Uterus (tissue), 4 donors: ENCODE results near the gene USP6. TPM values are rescaled to one million over a fixed set of nuclear protein-coding genes. Genes with fewer than 3 reads are reported as not detected.
"Not testable (repeated sequence)": the region's sequence is repeated elsewhere in the genome, so short reads cannot be mapped to it uniquely, and the experiment has no call there.

ENCODE experiments used
- DNase-seq, 2 donors: peaks; one replicate each; pipeline ENCODE4 v3.0.0-alpha.2; 2019 to 2020
- H3K27ac ChIP-seq, 2 donors: fragments of 200-600 bp; sonication (generic); 1 replicate in 1 of 2; 2 replicates in 1 of 2; pipeline ENCODE4 v1.5.1; 2016 to 2018
- H3K27me3 ChIP-seq, 2 donors: fragments of 200-600 bp; sonication (generic); one replicate each; pipeline ENCODE4 v1.5.1; 2018 to 2019; ENCODE audit warnings: control low read depth in 1 of 2
- H3K36me3 ChIP-seq, 2 donors: fragments of 200-600 bp; sonication (generic); one replicate each; pipeline ENCODE4 v1.5.1; 2019; ENCODE audit warnings: control low read depth in 1 of 2
- H3K4me1 ChIP-seq, 2 donors: fragments of 200-600 bp; sonication (generic); one replicate each; pipeline ENCODE4 v1.5.1; 2018 to 2019; ENCODE audit warnings: control low read depth in 1 of 2
- H3K4me3 ChIP-seq, 2 donors: fragments of 200-600 bp; sonication (generic); 1 replicate in 1 of 2; 2 replicates in 1 of 2; pipeline ENCODE4 v1.5.1; 2018 to 2019; ENCODE audit warnings: mild to moderate bottlenecking in 1 of 2
- H3K9me3 ChIP-seq, 2 donors: fragments of 200-600 bp; sonication (generic); one replicate each; pipeline ENCODE4 v1.5.1; 2019; ENCODE audit warnings: control low read depth in 1 of 2
- POLR2A ChIP-seq, 2 donors: fragments of 450-650 bp; IDR thresholded peaks; one replicate each; pipeline ENCODE4 v1.6.1; 2016; ENCODE audit warnings: antibody characterized with exemption in 2 of 2, mild to moderate bottlenecking in 1 of 2, moderate library complexity in 1 of 2
- intact Hi-C: fragments of 100-400 bp; cut with DNase I; formaldehyde crosslinking; loops from one replicate; pipeline ENCODE4 v1.15.1; 2023; ENCODE audit warnings: low total_unique reads
- total RNA-seq, 4 donors: library from RNA; depleted of rRNA in 3 of 4; stranded (reverse); fragments of >200 nt in 3 of 4; gene quantifications; one replicate each; pipeline versions ENCODE4 v1.1.0 to v1.2.4, GENCODE V29; 2014 to 2023
- TF ChIP-seq, protein P1 (sequence below), 4 experiments: fragments of 200-600 bp in 2 of 4; fragments of 450-650 bp in 2 of 4; sonication (generic) in 2 of 4; IDR thresholded peaks; one replicate each; pipeline ENCODE4 v1.5.1; 2016 to 2019; ENCODE audit warnings: antibody characterized with exemption in 4 of 4, mild to moderate bottlenecking in 2 of 4, moderate library complexity in 1 of 4
- donor health status: DM: yes; HTN: yes; CAD: no.

USP6 gene
- total RNA-seq, 4 donors from 2014 or later: 0.21 to 2.6 (median 0.97) TPM; not detected in 1

DNA sequence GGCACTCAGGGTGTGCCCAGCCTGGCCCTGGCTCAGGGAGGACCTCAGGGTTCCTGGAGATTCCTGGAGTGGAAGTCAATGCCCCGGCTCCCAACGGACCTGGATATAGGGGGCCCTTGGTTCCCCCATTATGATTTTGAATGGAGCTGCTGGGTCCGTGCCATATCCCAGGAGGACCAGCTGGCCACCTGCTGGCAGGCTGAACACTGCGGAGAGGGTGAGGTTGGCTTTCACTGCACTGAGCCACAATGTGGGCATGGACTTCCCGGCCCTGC lies 23.6 kb downstream of the USP6 start:
- no peaks in the 10 kb centered on the region for H3K27me3 ChIP-seq
- no peak overlapping the region for H3K4me3 ChIP-seq
- DNase-seq: no peak
- no peak overlapping the region for H3K27ac ChIP-seq
- H3K4me1 ChIP-seq: no peaks in the 10 kb centered on the region
- no peaks in the 10 kb centered on the region for H3K36me3 ChIP-seq
- no peaks in the 10 kb centered on the region for H3K9me3 ChIP-seq
- TF ChIP-seq POLR2A (IDR thresholded peaks at IDR 0.05): no peak
- TF ChIP-seq, protein P1, sequence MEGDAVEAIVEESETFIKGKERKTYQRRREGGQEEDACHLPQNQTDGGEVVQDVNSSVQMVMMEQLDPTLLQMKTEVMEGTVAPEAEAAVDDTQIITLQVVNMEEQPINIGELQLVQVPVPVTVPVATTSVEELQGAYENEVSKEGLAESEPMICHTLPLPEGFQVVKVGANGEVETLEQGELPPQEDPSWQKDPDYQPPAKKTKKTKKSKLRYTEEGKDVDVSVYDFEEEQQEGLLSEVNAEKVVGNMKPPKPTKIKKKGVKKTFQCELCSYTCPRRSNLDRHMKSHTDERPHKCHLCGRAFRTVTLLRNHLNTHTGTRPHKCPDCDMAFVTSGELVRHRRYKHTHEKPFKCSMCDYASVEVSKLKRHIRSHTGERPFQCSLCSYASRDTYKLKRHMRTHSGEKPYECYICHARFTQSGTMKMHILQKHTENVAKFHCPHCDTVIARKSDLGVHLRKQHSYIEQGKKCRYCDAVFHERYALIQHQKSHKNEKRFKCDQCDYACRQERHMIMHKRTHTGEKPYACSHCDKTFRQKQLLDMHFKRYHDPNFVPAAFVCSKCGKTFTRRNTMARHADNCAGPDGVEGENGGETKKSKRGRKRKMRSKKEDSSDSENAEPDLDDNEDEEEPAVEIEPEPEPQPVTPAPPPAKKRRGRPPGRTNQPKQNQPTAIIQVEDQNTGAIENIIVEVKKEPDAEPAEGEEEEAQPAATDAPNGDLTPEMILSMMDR (IDR thresholded peaks at IDR 0.05): no peak
- intact Hi-C loops: no loop called here

DNA sequence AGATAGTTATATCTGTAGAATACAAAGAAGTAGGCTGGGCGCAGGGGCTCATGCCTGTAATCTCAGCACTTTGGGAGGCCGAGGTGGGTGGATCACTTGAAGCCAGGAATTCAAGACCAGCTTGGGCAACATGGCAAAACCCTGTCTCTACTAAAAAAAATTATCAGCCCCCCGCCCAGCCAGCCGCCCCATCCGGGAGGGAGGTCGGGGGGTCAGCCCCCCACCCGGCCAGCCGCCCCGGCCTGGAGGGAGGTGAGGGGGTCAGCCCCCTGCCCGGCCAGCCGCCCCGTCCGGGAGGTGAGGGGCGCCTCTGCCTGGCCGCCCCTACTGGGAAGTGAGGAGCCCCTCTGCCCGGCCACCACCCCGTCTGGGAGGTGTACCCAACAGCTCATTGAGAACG lies 27.0 kb downstream of the USP6 start:
- H3K9me3 ChIP-seq, H3K27me3 ChIP-seq, H3K36me3 ChIP-seq, DNase-seq, H3K4me3 ChIP-seq, H3K27ac ChIP-seq, H3K4me1 ChIP-seq, intact Hi-C loops: not testable (repeated sequence)

DNA sequence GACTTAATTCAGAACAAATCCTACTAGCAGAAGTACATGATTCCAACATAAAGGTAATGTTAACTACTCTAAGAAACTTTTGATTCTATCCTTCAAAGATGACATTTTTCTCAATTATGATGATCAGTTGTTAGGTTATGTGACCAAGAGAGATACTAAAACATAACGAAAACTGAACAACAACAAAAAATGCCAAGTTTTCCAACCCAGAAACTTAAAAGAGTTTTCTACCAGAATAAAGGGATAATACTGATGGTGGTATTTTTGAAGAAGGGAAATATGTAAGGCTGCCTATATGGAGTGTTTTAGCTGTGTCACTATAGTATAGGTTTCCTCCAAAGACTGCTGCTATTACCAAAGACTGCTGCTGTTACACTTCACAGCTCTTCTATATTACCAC lies 30.3 kb downstream of the USP6 start:
- H3K27ac ChIP-seq, H3K36me3 ChIP-seq, H3K9me3 ChIP-seq, H3K4me3 ChIP-seq, H3K4me1 ChIP-seq, DNase-seq, H3K27me3 ChIP-seq, intact Hi-C loops: not testable (repeated sequence)

DNA sequence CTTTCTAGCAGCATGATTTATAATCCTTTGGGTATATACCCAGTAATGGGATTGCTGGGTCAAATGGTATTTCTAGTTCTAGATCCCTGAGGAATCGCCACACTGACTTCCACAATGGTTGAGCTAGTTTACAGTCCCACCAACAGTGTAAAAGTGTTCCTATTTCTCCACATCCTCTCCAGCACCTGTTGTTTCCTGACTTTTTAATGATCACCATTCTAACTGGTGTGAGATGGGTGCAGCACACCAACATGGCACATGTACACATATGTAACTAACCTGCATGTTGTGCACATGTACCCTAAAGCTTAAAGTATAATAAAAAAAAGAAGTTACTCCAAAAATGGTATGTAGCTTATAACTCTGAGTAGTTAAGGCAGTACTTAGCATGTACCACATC lies 44.9 kb downstream of the USP6 start:
- H3K27ac ChIP-seq, intact Hi-C loops, H3K4me3 ChIP-seq, H3K4me1 ChIP-seq, H3K9me3 ChIP-seq, DNase-seq, H3K36me3 ChIP-seq, H3K27me3 ChIP-seq: not testable (repeated sequence)

DNA sequence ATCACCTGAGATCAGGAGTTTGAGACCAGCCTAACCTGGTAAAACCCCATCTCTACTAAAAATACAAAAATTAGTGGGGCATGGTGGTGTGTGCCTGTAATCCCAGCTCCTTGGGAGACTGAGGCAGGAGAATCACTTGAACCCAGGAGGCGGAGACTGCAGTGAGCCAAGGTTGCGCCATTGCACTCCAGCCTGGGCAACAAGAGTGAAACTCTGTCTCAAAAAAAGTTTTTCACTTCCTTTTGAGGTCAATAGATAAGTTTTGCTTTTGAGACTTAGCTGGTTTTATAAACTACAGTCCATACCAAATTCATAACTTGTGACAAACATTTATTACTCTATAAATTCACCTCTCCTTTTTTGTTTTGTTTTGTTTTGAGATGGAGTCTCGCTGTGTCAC lies 46.0 kb downstream of the USP6 start:
- H3K4me3 ChIP-seq, H3K9me3 ChIP-seq, DNase-seq, H3K4me1 ChIP-seq, H3K36me3 ChIP-seq, intact Hi-C loops, H3K27ac ChIP-seq, H3K27me3 ChIP-seq: not testable (repeated sequence)

DNA sequence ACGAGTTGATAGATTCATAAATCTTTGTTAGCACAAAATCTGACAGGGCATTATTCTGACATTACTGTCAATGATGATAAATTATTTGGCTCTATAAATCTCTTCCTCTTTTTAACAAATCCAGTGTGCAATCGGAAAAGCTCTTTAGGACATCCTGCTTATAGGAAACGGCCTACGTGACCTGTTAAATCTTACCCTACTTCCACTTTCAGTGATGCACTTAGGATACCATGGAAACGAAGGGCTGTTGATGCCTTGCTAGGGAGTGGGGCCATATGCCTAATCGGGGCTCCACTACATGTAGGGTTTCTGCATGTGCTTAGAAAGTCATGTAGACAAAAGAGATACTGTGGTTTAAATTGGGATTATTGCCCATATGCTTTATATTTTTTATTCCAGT lies 48.6 kb downstream of the USP6 start:
- Histone ChIP-seq H3K4me1 (no peaks in the 10 kb centered on the region), H3K9me3 (no peaks in the 10 kb centered on the region), H3K27ac (no peak overlapping the region), H3K27me3 (no peaks in the 10 kb centered on the region), H3K4me3 (no peak overlapping the region), H3K36me3 (no peaks in the 10 kb centered on the region)
- DNase-seq: no peak
- intact Hi-C loops: no loop called here
- TF ChIP-seq, protein P1 (IDR thresholded peaks at IDR 0.05): no peak
- no peak for TF ChIP-seq POLR2A (IDR thresholded peaks at IDR 0.05)

DNA sequence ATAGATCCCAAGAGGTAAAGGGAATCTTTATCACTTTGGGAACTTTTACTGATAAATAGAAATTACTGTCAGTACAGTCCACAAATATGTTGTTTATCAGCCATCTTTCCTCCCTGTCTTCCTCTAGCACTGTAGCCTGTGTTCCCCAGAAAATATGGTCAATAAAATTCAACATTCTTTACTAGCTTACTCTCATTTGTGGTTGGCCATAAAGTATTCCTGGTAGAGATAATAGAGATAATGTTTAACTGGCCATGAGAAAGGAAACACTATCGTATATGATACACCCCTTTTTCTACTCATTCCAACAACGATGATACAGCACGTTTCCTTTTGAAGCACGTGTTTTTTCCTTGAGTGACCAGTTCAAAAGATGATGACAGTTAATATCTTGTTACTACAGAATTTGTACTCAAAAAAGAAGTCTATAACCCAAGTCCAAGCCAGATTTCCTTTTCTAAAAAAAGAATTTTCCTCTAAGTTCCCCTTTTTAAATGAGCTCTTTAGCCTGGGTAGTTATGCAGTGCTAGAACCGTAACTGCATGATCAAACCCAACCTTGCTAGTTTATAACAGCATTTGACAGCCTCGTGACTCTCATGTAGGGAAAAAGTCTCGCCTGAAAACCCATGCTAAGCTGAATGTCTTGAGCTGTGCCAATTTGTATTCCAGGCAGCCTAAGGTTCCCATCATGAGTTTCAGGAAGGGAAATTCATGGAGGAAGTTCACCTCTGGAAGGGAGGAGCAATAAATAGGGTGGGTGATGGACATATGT lies 50.1 kb downstream of the USP6 start:
- DNase-seq, H3K27me3 ChIP-seq: not testable (repeated sequence)

DNA sequence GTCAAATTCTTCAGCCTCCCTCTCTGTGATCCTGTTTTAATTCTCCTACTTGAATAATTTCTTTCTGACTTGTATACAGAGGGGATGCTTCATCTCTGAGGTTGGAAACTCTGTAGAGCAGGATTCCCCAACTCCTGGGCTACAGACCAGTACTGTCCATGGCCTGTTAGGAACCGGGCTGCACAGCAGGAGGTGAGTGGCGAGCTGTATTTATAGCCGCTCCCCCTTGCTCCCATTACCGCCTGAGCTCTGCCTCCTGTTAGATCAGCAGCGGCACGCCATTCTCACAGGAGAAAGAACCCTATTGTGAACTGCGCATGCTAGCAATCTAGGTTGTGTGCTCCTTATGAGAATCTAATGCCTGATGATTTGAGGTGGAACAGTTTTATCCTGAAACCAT lies 59.2 kb downstream of the USP6 start:
- H3K4me3 ChIP-seq, intact Hi-C loops, H3K4me1 ChIP-seq, DNase-seq, H3K27me3 ChIP-seq, H3K36me3 ChIP-seq, H3K27ac ChIP-seq: not testable (repeated sequence)
- H3K9me3 ChIP-seq: peaks cover 0 to 44% of the 10 kb centered on the region in 2 donors

More for the DNA sequence above, 50.1 kb downstream of the USP6 start:
- H3K4me3 ChIP-seq, intact Hi-C loops, H3K9me3 ChIP-seq, H3K27ac ChIP-seq, H3K36me3 ChIP-seq, H3K4me1 ChIP-seq: not testable (repeated sequence)
